Uterus (tissue), 2 donors: ENCODE data around the gene KRT72.

Experiments used
- POLR2A ChIP-seq, 2 donors: fragments of 450-650 bp; IDR thresholded peaks; one replicate each; pipeline ENCODE4 v1.6.1; 2016; ENCODE audit warnings: antibody characterized with exemption in 2 of 2, mild to moderate bottlenecking in 1 of 2, moderate library complexity in 1 of 2
- TF ChIP-seq, protein P1 (sequence below), 4 experiments: fragments of 200-600 bp in 2 of 4; fragments of 450-650 bp in 2 of 4; sonication (generic) in 2 of 4; IDR thresholded peaks; one replicate each; pipeline ENCODE4 v1.5.1; 2016 to 2019; ENCODE audit warnings: antibody characterized with exemption in 4 of 4, mild to moderate bottlenecking in 2 of 4, moderate library complexity in 1 of 4

GRCh38 chr12:52564582-52564981, 36.7 kb downstream of the KRT72 start:
- TF ChIP-seq, protein P1, sequence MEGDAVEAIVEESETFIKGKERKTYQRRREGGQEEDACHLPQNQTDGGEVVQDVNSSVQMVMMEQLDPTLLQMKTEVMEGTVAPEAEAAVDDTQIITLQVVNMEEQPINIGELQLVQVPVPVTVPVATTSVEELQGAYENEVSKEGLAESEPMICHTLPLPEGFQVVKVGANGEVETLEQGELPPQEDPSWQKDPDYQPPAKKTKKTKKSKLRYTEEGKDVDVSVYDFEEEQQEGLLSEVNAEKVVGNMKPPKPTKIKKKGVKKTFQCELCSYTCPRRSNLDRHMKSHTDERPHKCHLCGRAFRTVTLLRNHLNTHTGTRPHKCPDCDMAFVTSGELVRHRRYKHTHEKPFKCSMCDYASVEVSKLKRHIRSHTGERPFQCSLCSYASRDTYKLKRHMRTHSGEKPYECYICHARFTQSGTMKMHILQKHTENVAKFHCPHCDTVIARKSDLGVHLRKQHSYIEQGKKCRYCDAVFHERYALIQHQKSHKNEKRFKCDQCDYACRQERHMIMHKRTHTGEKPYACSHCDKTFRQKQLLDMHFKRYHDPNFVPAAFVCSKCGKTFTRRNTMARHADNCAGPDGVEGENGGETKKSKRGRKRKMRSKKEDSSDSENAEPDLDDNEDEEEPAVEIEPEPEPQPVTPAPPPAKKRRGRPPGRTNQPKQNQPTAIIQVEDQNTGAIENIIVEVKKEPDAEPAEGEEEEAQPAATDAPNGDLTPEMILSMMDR (IDR thresholded peaks at IDR 0.05): no peak
- no peak for TF ChIP-seq POLR2A (IDR thresholded peaks at IDR 0.05)
